Stimulated activated CD4-positive, alpha-beta T cell treated with anti-CD3 and anti-CD28 coated beads, Interleukin-4, amount 100 ng/mL, for 1 hour (primary cell): Measurements from ENCODE around the gene TMF1.

Experiments
- DNase-seq: peaks from one replicate; pipeline ENCODE4 v3.0.0-alpha.2; 2020

The TMF1 gene

GRCh38 chr3:69012100-69012799, 39.9 kb downstream of the TMF1 start:
- no peak for DNase-seq

- no peak for DNase-seq
Measured at GRCh38 chr3:69011096-69011730, 40.9 kb downstream of the TMF1 start.

- DNase-seq: no peak
Measured at GRCh38 chr3:69009559-69010410, 42.3 kb downstream of the TMF1 start.

- DNase-seq: no peak
Measured at GRCh38 chr3:69008980-69009379, 43.2 kb downstream of the TMF1 start.

- DNase-seq: no peak
Measured at GRCh38 chr3:69005791-69006482, 46.2 kb downstream of the TMF1 start.

GRCh38 chr3:69005071-69005790, 46.9 kb downstream of the TMF1 start:
- no peak for DNase-seq

GRCh38 chr3:69004138-69004537, 48.0 kb downstream of the TMF1 start:
- DNase-seq: no peak

- DNase-seq: no peak
Measured at GRCh38 chr3:68999605-69000004, 52.5 kb downstream of the TMF1 start.

- no peak for DNase-seq
Measured at GRCh38 chr3:68999158-68999557, 53.0 kb downstream of the TMF1 start.

GRCh38 chr3:68997887-68998286, 54.2 kb downstream of the TMF1 start:
- no peak for DNase-seq

GRCh38 chr3:68996356-68996995, 55.7 kb downstream of the TMF1 start:
- no peak for DNase-seq

GRCh38 chr3:68988740-68989139, 63.4 kb downstream of the TMF1 start:
- DNase-seq: no peak

- no peak for DNase-seq
Measured at GRCh38 chr3:68987322-68987721, 64.8 kb downstream of the TMF1 start.

GRCh38 chr3:68986496-68987208, 65.5 kb downstream of the TMF1 start:
- DNase-seq: no peak

- DNase-seq: no peak
Measured at GRCh38 chr3:68985146-68985790, 66.9 kb downstream of the TMF1 start.

- DNase-seq: no peak
Measured at GRCh38 chr3:68984011-68984530, 68.1 kb downstream of the TMF1 start.

GRCh38 chr3:68977486-68978167, 74.5 kb downstream of the TMF1 start:
- no peak for DNase-seq

GRCh38 chr3:68974711-68975110, 77.4 kb downstream of the TMF1 start:
- no peak for DNase-seq

- DNase-seq: no peak
Measured at GRCh38 chr3:68973639-68974038, 78.5 kb downstream of the TMF1 start.
